Measurements from ENCODE around the gene SSBP4.

SSBP4 gene

DNA sequence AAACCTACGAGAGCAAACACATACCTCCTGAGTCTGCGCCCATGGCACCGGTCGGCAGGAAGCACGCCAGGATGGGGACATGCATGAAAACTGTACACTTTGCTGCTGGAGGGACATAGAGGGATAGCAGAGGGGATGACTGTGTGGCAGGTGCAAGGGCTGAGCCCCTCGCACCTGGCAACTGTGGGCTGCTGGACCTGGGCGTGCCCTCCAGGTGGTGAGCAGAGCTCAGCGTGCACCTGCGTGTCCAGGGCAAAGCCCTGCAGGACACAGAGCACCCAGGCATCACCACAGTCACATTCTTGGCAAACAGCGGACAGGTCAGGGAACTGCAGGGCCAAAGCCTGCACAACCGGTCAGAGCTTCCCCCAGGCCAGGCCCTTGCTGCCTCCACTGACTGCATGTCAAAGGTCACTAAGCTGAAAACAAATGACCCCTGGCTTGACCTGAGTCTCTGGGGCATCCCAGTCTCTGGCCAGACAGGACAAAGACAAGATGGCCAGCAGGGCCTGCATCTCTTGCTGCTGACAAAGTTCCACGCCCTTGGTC, 27.7 kb downstream of the SSBP4 start:
- no peak for DNase-seq

DNA sequence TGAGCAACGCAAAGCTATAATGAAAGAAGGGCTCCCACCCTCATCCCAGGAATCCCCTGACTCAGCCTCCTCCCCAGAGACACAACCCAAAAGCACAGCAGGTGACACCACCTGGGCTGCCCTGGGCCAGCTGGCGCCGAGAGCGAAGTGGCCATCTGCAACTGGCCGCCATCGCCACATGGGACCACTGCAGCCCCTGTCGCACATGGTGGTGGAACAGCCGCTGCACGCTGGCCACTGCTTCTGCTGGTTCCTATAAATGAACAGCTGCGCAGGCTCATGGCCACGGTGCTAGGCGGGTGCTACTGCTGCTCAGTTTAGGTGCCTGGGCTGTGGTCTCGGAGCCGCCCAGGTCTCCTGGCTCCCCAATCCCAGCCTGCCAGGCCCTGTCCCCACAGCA, 30.4 kb downstream of the SSBP4 start:
- no peak for DNase-seq

DNA sequence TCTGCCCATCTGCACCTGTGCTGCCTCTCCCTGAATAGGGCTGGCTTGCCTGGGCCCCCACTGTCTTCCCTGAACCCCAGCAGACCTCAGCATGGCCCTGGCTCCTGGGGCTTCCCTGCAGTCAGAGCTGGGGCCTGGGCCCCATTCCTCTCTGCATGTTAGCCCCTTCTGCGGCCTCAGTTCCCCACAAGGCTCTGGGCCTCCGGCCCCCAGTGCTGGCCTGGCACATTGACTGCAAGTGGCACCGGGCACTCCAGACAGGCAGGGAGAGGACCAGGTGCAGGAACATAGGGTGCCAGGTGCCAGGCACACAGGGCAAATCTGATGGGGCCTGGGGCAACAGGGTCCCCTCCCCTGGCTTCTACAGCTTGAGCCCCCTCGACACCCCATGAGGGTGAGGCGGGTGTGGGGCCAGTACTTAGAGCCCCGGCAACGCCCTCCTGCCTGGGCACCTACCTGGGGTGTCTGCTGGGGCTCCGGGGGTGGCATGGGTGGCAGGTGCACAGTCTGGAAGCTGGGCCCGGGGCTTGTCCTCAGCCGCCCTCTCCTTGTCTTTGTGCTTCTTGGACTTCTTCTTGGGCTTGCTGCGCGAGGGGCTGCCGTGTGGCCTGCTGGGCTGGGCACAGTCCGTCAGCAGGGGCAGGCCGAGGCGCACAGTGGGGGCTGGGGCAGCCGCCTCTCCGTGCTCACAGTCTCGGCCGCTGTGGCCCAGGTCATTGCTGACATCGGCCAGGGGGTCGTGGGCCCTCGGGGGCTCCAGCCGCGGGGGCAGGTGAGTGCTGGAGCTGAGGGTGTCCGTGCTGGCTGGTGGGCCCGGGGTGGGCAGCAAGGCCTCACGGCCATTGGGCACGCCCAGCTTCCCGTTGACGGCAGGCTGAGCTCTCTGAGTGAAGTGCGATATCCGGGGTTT, 31.1 kb downstream of the SSBP4 start:
- DNase-seq = no peak

DNA sequence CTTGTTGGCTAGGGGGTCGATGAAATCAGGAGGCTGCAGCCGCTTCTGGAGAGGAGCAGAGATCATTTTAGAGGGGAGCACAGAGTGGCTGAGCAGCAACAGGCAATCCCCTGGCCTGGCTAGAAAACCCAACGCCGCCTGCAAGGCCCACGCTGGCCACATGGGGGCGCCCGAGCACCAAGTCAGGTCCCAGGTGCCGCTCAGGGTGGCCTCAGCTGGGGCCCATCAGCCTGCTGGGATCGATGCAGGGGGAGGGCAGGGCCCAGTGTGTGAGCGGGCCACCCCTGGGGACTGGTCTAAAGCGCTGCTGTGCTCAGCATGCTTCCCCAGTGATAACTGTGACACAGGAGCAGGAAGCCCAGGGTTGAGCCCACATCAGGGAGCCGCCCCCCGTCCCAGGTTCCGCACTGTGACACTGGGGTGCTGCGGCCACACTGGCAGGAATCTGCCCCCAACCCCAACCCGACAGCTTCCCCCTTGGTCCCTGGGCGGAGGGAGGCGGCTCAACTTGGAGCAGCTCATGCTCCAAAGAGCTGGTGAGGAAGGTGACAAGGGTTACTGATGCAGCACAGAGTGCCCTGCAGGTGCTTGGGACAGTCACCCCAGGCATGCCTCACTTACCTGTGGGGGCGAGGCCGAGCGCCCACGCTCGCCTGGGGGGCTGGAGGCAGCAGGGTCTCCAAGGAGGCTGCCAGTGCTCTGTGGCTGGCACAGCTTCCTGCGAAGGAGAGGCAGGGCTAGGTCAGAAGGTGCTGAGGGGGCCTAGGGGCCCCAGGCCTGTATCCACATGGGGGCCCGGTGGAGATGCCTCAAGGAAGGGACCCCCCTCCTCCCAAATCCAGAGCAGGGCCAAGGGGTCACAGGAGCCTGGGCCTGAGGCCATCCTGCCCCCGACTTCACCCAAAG, 32.0 kb downstream of the SSBP4 start:
- peak; percentile 100 for DNase-seq

DNA sequence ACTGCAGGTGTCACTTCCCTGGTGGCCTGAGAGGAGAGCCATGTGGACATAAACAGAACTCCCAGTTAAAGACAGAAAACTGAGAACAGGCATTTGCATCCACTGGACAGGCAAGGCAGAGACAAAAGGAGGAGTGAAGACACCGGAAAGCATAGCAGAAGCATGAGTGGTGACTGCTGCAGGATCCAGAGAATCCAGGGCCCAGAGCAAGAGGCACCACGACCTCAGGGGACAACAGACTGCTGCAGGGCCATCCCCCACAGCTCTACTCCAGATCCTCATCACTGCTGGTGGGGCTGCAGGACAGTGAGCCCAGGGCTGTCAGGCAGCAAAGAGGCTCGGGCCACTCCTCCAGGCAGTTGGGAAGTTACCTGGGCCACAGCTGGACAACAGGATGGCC, 33.2 kb downstream of the SSBP4 start:
- no peak for DNase-seq

DNA sequence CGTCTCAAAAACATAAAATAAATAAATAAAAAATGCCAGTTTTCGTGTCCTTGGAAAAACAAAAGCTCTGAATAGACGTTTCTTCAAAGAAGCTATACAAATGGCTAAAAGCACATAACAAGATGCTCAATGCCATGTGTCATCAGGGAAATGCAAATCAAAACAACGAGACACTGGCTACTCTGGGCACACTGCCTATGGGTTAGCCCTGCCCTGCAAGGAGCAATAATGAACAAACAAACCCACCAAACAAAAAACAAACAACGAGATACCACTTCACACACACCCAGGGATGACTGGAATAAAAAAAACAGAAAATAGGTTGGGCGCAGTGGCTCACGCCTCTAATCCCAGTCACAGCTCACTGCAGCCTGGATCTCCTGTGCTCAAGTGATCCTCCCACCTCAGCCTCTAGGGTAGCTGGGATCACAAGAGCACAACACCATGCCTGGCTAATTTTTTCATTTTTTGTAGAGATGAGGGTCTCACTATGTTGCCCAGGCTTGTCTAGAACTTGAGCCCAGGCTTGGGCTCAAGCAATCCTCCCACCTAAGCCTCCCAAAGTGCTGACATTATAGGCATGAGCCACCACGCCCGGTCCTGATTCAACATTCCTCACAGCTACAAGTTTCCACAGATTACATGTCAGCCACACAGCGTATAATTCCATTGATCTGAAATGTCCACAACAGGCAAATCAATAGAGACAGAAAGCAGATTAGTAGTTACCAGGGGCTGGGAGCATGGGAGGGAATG, 34.2 kb downstream of the SSBP4 start:
- no peak for DNase-seq

DNA sequence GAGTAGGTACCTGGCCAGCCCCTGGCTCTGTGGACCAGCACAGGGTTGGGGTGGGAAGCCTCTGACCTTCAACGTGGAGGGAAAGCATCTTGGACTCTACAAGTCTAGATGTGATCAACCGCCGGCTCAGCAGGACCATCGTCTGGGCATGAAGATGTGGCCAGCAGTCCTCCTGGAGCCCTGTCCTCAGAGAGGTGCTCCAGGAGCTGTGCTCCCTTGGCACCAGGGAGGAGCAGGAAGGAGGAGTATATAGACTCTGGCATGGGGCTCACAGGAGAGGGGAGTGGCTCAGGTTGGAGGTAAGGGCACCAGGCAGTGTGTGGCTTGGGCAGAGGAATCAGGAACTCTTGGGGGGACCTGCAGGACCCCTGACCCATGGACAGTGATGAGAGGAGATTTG, 37.1 kb downstream of the SSBP4 start:
- no peak for DNase-seq

DNA sequence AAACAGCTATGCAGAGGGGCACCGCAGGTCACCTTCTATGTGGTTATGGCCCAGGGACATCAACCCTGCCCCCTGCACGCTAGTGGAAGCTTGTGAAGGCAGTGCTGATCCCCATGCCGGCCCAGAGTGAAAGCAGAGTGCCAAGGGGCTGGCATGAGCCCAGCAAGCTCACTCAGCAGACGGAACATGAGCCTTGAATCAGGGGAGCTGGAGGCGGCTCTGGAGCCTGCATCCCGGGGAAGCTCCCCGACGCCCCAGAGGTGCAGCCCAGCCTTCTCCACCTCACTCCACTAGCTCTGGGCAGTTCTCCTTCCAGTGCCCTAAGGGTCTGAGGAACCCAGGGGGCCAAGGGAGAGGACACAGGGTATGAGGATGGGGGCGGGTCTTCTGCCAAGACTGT, 37.8 kb downstream of the SSBP4 start:
- DNase-seq = no peak

DNA sequence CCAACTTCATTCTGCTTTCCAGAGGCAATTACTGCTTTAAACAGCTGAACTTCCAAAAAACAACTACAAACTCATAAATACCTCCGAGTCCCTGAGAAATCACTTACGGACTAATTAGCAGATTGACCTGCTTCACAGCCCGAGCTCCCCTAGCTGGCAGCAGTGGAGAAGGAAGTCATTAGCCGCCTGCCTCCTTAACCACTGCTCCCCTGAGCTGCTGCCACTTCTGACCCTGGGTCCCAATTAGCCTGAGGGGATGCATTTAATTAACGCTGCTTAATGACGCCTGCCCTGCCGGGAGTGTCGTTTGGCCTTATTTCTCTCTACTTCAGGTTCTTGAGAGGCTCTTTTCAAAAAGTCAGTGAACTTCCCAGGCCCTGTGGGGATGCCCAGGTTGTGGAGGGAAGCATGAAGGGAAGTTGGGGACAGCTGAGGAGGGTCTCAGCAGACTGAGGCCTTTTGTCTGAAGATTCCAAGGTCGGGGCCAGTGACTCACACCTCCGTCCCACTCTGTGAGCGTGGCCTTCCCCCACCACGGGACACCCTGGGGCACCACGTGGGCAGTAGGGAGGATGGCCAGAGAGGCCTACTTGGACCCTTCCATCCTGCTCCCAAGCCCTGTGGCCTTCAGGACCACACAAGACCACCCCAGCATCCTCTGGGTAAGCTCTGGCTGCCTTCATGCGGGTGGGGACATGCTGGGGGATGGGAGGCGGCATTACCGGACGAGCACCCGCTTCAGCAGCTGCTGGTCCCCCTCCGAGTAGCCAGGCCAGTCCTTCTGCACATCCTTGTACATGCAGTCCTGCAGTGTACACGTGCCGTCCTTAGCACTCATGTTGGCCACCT, 38.5 kb downstream of the SSBP4 start:
- DNase-seq = no peak

DNA sequence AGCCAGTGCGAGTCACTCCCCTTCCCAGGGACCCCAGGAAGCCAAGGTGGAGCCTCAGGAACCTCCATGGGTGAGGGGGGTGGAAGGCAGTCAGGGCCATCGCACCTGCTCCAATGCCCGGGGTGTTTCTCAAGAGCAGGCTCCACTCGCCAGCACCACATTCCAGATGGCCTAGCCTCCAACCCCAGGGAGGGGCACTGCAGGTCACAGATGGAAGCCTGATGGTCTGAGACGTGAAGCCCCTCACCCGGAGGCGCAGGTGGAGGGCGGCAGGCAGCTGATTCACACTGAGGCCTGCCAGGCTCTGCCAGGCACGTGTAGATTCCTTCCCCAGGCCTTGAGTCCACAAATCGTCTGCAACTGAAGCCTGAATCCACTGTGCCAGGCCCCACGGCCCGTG, 41.7 kb downstream of the SSBP4 start:
- DNase-seq = no peak

DNA sequence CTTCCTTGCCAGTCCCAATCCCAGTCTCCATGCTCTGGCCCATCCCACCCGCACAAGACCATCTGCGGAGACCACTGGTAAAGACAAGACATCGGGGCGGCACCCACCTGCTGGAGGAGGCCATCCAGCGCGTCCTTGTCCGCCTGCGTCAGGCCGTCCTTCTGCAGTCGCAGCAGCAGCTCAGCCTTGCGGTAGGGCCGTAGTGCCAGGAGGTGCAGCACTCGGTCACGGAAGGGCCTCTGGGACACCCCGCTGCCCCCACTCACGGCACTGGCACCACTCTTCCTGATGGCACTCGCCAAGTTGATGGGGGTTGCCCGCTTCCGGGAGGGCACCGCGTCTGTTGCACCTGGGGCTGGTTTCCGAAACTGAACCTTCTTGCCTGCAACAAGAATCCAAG, 42.3 kb downstream of the SSBP4 start:
- DNase-seq = no peak

DNA sequence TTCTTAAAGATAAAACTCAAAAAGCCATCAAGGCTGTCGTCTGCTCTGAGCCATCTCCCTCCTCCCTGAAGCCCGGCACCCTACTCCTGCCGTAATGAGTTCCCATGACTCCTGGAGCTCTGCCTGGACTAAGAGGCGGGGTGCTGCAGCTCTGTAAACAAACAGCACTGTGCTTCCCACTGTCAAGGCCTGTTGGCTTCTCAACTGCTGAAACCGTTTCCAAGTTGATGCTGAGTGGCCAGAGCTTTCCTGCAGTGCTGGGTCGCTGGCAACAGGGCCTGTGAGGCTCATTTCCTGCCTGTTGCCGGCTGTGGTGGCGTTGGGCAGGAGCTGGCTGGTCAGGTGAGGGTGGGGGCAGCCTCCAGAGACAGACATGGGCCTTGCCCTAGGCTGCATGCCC, 45.4 kb downstream of the SSBP4 start:
- no peak for DNase-seq

DNA sequence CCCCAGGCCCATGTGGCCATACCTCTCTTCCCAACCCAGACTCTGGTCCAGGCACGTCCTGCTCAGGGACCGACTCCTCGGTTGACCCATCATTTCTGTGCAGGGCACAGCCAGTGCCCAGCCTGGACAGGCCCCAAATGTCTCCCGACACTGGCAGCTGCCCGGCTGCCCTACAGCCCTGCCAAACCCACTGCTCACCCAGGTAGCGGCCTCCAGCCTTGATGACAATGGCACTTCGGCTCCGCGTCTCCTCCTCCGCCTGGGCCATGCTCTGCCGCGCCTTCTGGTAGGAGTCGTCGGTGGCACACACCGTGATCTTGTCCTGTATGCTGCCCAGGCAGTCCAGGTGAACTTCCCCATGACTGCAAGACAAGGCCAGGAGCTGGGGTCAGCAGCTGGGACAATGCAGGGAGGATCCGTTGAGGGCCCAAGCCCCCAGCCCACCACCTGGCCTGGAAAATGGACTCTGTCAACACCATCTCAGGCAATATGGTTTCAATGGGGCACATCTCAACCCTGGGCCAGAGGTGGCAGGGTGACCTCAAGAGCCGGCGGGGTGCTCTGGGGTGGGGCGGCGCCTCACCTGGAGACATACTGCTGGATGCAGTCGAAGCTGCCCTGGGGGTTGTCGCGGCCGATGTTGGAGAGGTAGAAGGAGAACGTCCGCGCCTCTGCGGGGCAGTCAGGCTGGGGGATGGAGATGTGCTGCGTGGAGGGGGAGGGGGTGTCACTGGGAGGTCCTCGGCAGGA, 46.2 kb downstream of the SSBP4 start:
- DNase-seq = no peak

DNA sequence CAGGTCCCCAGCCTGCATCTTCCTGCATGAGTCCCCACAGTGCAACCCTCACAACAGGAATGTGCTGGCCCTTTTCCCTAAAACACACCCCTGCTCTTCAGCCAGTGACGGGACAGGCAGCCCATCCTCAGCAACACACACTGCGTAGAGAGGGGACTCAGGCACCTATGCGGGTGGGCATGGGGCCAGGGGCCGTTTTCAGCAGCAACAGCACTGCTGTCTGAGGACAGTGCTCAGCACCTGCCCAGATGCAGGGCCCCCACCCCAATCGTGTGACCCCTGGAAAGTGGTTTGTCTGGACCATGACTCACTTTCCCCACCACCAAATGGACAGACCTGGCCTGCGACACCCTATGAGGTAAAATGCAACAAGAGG, 46.8 kb downstream of the SSBP4 start:
- no peak for DNase-seq

DNA sequence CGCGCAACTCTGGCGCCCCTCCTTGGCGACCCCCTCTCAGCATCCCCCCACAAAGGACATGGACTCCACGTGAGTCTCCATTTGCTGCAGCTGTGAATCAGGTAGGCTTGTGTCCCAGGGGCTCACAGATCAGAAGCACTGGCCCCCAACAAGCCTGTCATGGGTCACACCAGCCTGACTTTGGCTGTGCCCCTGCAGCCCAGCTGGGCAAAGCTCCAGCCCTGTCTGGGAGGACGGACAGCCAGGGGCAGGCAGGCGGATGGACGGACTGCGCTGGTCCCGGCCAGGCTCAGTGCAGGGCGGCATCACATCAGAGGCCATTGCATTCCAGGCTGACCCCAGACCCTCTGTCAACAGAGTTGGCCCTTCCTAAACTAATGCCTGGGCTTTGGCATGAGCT, 47.2 kb downstream of the SSBP4 start:
- DNase-seq = no peak

DNA sequence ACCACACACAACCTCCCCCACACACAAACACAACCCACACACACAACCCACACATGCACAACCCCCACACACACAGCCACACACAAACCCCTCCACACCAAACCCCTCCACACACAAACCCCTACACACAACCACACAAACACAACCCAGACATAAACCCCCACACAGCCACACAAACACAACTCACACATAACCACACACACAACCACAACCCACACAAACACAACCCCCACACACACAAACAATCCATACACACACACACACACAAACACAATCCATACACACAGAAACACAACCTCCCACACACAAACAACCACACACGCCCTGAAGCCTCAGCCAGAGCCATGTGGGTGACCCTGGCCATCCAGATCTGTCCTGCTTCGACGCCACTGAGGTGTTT, 48.8 kb downstream of the SSBP4 start:
- DNase-seq = no peak

DNA sequence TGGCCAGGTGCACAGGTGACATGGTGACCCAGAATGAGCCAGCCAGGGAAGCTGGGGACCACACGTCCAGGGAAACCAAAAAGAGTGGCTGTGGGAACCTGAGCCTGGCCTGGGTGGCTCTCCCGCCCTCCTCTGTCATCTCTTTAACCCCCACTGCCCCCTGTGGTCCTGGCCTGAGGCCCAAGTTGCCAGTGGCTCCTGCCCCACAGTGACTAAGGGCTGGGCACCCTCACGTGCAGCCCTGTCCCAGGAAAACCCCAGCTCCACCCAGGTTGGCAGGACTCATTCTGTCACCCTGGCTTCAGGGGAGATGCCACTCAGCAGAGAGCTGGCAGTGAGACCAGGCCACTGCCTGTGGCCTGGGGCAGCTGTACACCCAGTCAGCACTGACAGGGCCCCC, 49.3 kb downstream of the SSBP4 start:
- DNase-seq = no peak

DNA sequence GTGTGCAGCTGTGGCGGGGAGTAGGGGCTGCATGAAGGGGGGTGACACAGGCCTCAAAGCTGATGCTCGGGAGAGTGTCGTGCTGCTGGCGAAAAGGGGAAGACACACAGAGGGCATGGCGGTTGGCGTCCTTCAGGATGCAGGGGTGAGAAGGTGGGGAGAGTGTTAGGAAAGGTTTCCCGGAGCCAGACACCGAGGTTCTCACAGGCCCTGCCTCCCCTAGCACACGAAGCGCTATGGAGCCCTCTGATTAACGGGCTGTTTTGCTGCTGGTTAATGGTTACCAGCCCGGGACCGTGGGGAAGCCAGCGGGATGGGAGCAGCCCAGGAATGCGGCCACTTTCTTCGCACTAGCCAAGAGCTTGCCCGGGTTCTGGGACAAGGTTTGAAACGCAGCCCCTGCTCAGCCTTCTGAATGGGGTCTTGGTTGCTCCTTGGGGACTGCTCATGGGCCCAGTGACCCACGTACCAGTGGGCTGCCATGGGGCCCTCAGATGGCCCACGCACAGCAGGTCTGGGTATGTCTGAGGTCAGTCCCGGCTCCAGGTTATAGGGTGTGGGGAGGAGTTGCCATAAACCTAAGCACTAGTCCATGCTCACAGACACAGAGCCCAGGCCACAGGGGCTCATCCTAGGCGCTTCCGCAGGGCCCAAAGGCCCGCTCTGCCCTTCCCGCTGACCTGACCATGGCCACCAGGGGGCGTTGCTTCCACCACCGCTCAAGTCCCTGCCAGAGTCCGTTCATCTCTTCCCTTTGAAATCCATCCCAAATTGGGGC, 50.1 kb downstream of the SSBP4 start:
- DNase-seq = peak; percentile 89

DNA sequence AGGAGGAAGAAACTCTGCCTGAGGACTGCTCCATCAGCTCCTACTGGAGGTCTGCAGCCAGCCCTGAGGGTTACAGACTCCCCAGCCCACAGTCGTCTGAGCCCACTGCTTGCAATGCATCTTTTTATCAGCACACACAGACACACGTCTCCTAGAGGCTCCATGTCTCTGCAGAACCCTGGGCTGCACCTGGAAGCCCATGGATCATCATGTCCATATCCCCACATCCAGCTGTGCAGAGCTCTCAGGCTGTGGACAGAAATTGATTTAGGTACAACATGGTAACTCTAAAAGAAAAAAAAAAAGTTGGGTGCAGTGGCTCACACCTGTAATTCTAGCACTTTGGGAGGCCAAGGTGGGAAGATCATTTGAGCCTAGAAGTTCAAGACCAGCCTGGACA, 51.6 kb downstream of the SSBP4 start:
- DNase-seq = no peak

DNA sequence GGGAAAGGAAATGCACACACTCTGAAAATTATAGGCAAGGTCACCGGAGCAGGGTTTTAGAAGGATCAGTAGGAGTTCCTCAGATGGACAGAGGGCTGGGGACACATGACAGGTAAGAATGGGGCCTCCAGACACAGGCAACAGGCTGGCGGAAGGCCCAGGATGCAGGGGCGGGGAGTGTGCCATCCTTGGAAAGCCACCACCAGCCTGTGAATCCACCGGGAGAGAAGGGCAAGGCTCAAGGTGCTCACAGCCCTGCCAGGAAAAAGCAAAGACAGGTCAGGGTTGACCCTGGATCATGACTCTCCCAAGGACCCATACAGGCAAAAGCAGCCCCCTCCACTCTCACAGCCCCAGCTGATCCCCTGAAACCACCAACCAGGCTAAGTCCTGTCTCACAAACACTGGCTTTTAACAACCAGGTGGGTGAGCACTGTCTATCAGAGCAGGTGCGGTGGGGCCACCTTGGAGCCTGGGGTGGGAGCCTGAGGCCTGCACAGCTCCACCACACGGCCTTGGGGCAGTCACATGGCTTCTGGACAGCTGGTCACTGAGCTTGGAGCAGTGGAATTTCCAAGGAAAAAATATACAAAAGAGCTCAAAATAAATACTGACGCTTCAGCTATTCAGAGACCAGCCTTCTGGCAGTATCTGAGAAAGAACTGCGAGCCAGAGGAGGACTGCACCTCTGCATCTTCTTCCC, 54.0 kb downstream of the SSBP4 start:
- no peak for DNase-seq
